Immature natural killer cell (primary cell): ENCODE results near the gene TIGD1. TPM values are rescaled to one million over a fixed set of nuclear protein-coding genes. Genes with fewer than 3 reads are reported as not detected.

ENCODE experiments used
- DNase-seq, 3 donors: peaks; one replicate each; pipeline ENCODE4 v3.0.0; 2022; ENCODE audit warnings: mixed read lengths in 1 of 3
- H3K27ac Mint-ChIP-seq, 6 donors: one replicate each; pipeline ENCODE4 v1.8.0; 2020; ENCODE audit warnings: mixed read lengths in 6 of 6, mild to moderate bottlenecking in 5 of 6, inconsistent platforms in 4 of 6, moderate library complexity in 3 of 6
- H3K27me3 Mint-ChIP-seq, 3 donors: one replicate each; pipeline ENCODE4 v1.8.0; 2020 to 2021; ENCODE audit warnings: low read depth in 3 of 3, mild to moderate bottlenecking in 3 of 3, mixed read lengths in 3 of 3, moderate library complexity in 3 of 3, inconsistent platforms in 1 of 3
- H3K36me3 Mint-ChIP-seq, 3 donors: one replicate each; pipeline ENCODE4 v1.8.0; 2020; ENCODE audit warnings: mixed read lengths in 3 of 3, inconsistent platforms in 2 of 3, mild to moderate bottlenecking in 2 of 3
- H3K4me1 Mint-ChIP-seq, 2 donors: one replicate each; pipeline ENCODE4 v1.8.0; 2020; ENCODE audit warnings: inconsistent platforms in 2 of 2, mild to moderate bottlenecking in 2 of 2, mixed read lengths in 2 of 2, moderate library complexity in 1 of 2
- H3K4me3 Mint-ChIP-seq, 5 donors: one replicate each; pipeline ENCODE4 v1.8.0; 2020; ENCODE audit warnings: mild to moderate bottlenecking in 5 of 5, mixed read lengths in 5 of 5, inconsistent platforms in 3 of 5, moderate library complexity in 3 of 5
- H3K9me3 Mint-ChIP-seq, 6 donors: one replicate each; pipeline ENCODE4 v1.8.0; 2020; ENCODE audit warnings: mild to moderate bottlenecking in 6 of 6, mixed read lengths in 6 of 6, inconsistent platforms in 4 of 6, moderate library complexity in 3 of 6
- polyA plus RNA-seq, 3 donors: library from polyadenylated mRNA; unstranded; fragments of 300-500 nt; fragmentation: Illumina TruSeq; gene quantifications; one replicate each; pipeline ENCODE4 v1.2.3, GENCODE V29; 2021

The TIGD1 gene
- polyA plus RNA-seq, 3 donors from 2014 or later = 1.3 to 6.2 (median 2.7) TPM

- DNase-seq = no peak
- H3K36me3 Mint-ChIP-seq = no peaks in the 10 kb centered on the region
- H3K27ac Mint-ChIP-seq = peak overlapping the region in 1 of 6 donors; percentile 25
- H3K4me1 Mint-ChIP-seq = peaks cover 0 to 3% of the 10 kb centered on the region in 2 donors
- H3K27me3 Mint-ChIP-seq = peaks cover 5 to 11% (median 10%) of the 10 kb centered on the region in 3 donors
- peak overlapping the region in 1 of 5 donors; percentile 38 for H3K4me3 Mint-ChIP-seq
- H3K9me3 Mint-ChIP-seq = peaks cover 0 to 3% (median 0%) of the 10 kb centered on the region in 6 donors
Measured at GRCh38 chr2:232504438-232504837, 45.9 kb downstream of the TIGD1 start.

- no peak for DNase-seq
- Mint-ChIP-seq H3K9me3 (peaks cover 0 to 3% (median 0%) of the 10 kb centered on the region in 6 donors), H3K4me1 (peaks cover 0 to 3% of the 10 kb centered on the region in 2 donors), H3K27ac (peak overlapping the region in 1 of 6 donors; percentile 25), H3K4me3 (peak overlapping the region in 2 of 5 donors; percentile 25 to 30), H3K27me3 (peaks cover 7 to 10% (median 8%) of the 10 kb centered on the region in 3 donors), H3K36me3 (no peaks in the 10 kb centered on the region)
Measured at GRCh38 chr2:232503809-232504323, 46.5 kb downstream of the TIGD1 start.

- Mint-ChIP-seq H3K4me3 (peak overlapping the region in 2 of 5 donors; percentile 24 to 30), H3K36me3 (no peaks in the 10 kb centered on the region), H3K27ac (no peak overlapping the region), H3K9me3 (peaks cover 0 to 3% (median 0%) of the 10 kb centered on the region in 6 donors), H3K27me3 (peaks cover 7 to 9% (median 8%) of the 10 kb centered on the region in 3 donors), H3K4me1 (peaks cover 0 to 3% of the 10 kb centered on the region in 2 donors)
- peak; percentile 31 to 39 (median 35) for DNase-seq
Measured at GRCh38 chr2:232502911-232503808, 47.2 kb downstream of the TIGD1 start.

GRCh38 chr2:232502511-232502910 is 47.8 kb downstream of the TIGD1 start:
- peak in 1 of 3 donors; percentile 7 for DNase-seq
- Mint-ChIP-seq H3K4me3 (peak overlapping the region in 1 of 5 donors; percentile 41), H3K36me3 (no peaks in the 10 kb centered on the region), H3K27ac (peak overlapping the region in 1 of 6 donors; percentile 28), H3K27me3 (peaks cover 7 to 9% (median 8%) of the 10 kb centered on the region in 3 donors), H3K4me1 (peaks cover 0 to 3% of the 10 kb centered on the region in 2 donors), H3K9me3 (peaks cover 0 to 3% (median 0%) of the 10 kb centered on the region in 6 donors)

- DNase-seq = no peak
- Mint-ChIP-seq H3K36me3 (no peaks in the 10 kb centered on the region), H3K4me1 (peaks cover 0 to 3% of the 10 kb centered on the region in 2 donors), H3K27me3 (peaks cover 7 to 9% (median 8%) of the 10 kb centered on the region in 3 donors), H3K9me3 (peaks cover 0 to 3% (median 0%) of the 10 kb centered on the region in 6 donors), H3K27ac (no peak overlapping the region), H3K4me3 (no peak overlapping the region)
Measured at GRCh38 chr2:232501794-232502390, 48.5 kb downstream of the TIGD1 start.

- DNase-seq = no peak
- H3K27me3 Mint-ChIP-seq = peaks cover 7 to 9% (median 7%) of the 10 kb centered on the region in 3 donors
- no peaks in the 10 kb centered on the region for H3K36me3 Mint-ChIP-seq
- peaks cover 0 to 3% of the 10 kb centered on the region in 2 donors for H3K4me1 Mint-ChIP-seq
- H3K4me3 Mint-ChIP-seq = no peak overlapping the region
- H3K9me3 Mint-ChIP-seq = peaks cover 0 to 3% (median 0%) of the 10 kb centered on the region in 6 donors
- no peak overlapping the region for H3K27ac Mint-ChIP-seq
Measured at GRCh38 chr2:232501331-232501771, 49.0 kb downstream of the TIGD1 start.

- H3K27me3 Mint-ChIP-seq = peaks cover 0 to 7% (median 4%) of the 10 kb centered on the region in 3 donors
- H3K4me1 Mint-ChIP-seq = peaks cover 0 to 2% of the 10 kb centered on the region in 2 donors
- no peak overlapping the region for H3K27ac Mint-ChIP-seq
- H3K9me3 Mint-ChIP-seq = no peaks in the 10 kb centered on the region
- no peaks in the 10 kb centered on the region for H3K36me3 Mint-ChIP-seq
- no peak overlapping the region for H3K4me3 Mint-ChIP-seq
- DNase-seq = no peak
Measured at GRCh38 chr2:232498452-232498851, 51.9 kb downstream of the TIGD1 start.

Other genes with a start within 250 kb of the TIGD1 start
- not detected for gene ALPP, start 171.8 kb downstream of the TIGD1 start, polyA plus RNA-seq
- gene ALPG, start 143.7 kb downstream of the TIGD1 start, polyA plus RNA-seq = not detected
- gene ALPI, start 94.4 kb downstream of the TIGD1 start, polyA plus RNA-seq = not detected
- not detected for gene ECEL1, start 62.7 kb downstream of the TIGD1 start, polyA plus RNA-seq
- gene PRSS56, start 30.2 kb downstream of the TIGD1 start, polyA plus RNA-seq = not detected
- gene CHRND, start 24.4 kb downstream of the TIGD1 start, polyA plus RNA-seq = not detected
- not detected for gene CHRNG, start 10.9 kb downstream of the TIGD1 start, polyA plus RNA-seq
- 10 to 100 TPM; 60.5 to 82.0 (median 80.3) TPM for gene EIF4E2, start 132 bp upstream of the TIGD1 start, polyA plus RNA-seq
- gene EFHD1, start 83.0 kb upstream of the TIGD1 start, polyA plus RNA-seq = under 1 TPM in 1 of 3 donors, not detected in 2; 0.71 TPM
- 10 to 100 TPM in 2 of 3 donors, 1 to 10 TPM in 1; 7.8 to 41.3 (median 13.0) TPM for gene GIGYF2, start 146.8 kb upstream of the TIGD1 start, polyA plus RNA-seq
- gene KCNJ13, start 226.0 kb upstream of the TIGD1 start, polyA plus RNA-seq = under 1 TPM in 1 of 3 donors, not detected in 2; 0.56 TPM